HEK293 (cell line): Measurements from ENCODE around the gene ARRB2.

Source experiments
- CTCF ChIP-seq: fragments of 450-650 bp; formaldehyde crosslinking; IDR thresholded peaks from 2 replicates; pipeline ENCODE4 v1.5.1; 2016; ENCODE audit warnings: missing biosample characterization, missing genetic modification characterization
- ZNF18 ChIP-seq: fragments of 450-650 bp; formaldehyde crosslinking; IDR thresholded peaks from 2 replicates; pipeline ENCODE4 v1.5.1; 2016; ENCODE audit warnings: missing biosample characterization, missing genetic modification characterization

DNA sequence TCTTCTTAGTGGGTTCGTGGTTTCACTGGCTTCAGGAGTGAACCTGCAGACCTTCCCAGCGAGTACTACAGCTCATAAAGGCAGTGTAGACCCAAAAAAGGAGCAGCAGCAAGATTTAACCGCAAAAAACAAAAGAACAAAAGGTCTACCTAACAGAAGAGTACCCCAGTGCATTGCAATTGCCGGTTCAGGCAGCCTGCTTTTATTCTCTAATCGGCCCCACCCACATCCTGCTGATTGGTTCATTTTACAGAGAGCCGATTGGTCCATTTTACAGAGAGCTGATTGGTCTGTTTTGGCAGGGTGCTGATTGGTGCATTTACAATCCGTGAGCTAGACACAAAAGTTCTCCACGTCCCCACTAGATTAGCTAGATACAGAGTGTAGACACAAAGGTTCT is 2.0 kb upstream of the ARRB2 start:
- TF ChIP-seq CTCF (tag by site-specific recombination) (no peak), ZNF18 (tag by site-specific recombination) (no peak)
